Nephron (organoid): ENCODE data around the gene RALGPS1.

Experiments used
- H3K27ac Mint-ChIP-seq, 3 experiments: 2 replicates each; pipeline ENCODE4 v1.8.0; 2020; ENCODE audit warnings: mixed read lengths in 3 of 3, mild to moderate bottlenecking in 2 of 3, moderate library complexity in 1 of 3
- H3K27me3 Mint-ChIP-seq: 2 replicates; pipeline ENCODE4 v1.8.0; 2021; ENCODE audit warnings: low read depth, mild to moderate bottlenecking, moderate library complexity, mixed read lengths
- H3K36me3 Mint-ChIP-seq: 2 replicates; pipeline ENCODE4 v1.8.0; 2020; ENCODE audit warnings: low read depth, mixed read lengths
- H3K4me1 Mint-ChIP-seq: 2 replicates; pipeline ENCODE4 v1.8.0; 2020; ENCODE audit warnings: mixed read lengths
- H3K4me3 Mint-ChIP-seq, 3 experiments: 2 replicates each; pipeline ENCODE4 v1.8.0; 2020; ENCODE audit warnings: mild to moderate bottlenecking in 3 of 3, mixed read lengths in 3 of 3, moderate library complexity in 2 of 3
- H3K9me3 Mint-ChIP-seq: 2 replicates; pipeline ENCODE4 v1.8.0; 2020; ENCODE audit warnings: mixed read lengths
- CTCF ChIP-seq, 3 experiments: fragments of 200-600 bp; sonication (generic); IDR thresholded peaks; one replicate each; pipeline ENCODE4 v1.5.0; 2021; ENCODE audit warnings: antibody characterized with exemption in 3 of 3; ENCODE audit not compliant: unreplicated experiment in 3 of 3

The RALGPS1 gene

GRCh38 chr9:127196826-127197145, 282.2 kb downstream of the RALGPS1 start:
- peaks cover 3% of the 10 kb centered on the region for H3K27me3 Mint-ChIP-seq
- peaks cover 16% of the 10 kb centered on the region for H3K4me1 Mint-ChIP-seq
- no peak overlapping the region for H3K4me3 Mint-ChIP-seq
- H3K27ac Mint-ChIP-seq: no peak overlapping the region
- no peak for TF ChIP-seq CTCF (IDR thresholded peaks at IDR 0.05; ENCODE audit: unreplicated experiment in 3 of 3)
- no peaks in the 10 kb centered on the region for H3K36me3 Mint-ChIP-seq
- no peaks in the 10 kb centered on the region for H3K9me3 Mint-ChIP-seq

GRCh38 chr9:127197186-127197860, 282.7 kb downstream of the RALGPS1 start:
- no peak overlapping the region for H3K4me3 Mint-ChIP-seq
- peak overlapping the region; percentile 41 to 53 (median 52) for H3K27ac Mint-ChIP-seq
- peaks cover 19% of the 10 kb centered on the region for H3K4me1 Mint-ChIP-seq
- H3K36me3 Mint-ChIP-seq: no peaks in the 10 kb centered on the region
- no peak for TF ChIP-seq CTCF (IDR thresholded peaks at IDR 0.05; ENCODE audit: unreplicated experiment in 3 of 3)
- peaks cover 2% of the 10 kb centered on the region for H3K27me3 Mint-ChIP-seq
- no peaks in the 10 kb centered on the region for H3K9me3 Mint-ChIP-seq

GRCh38 chr9:127197861-127198430, 283.4 kb downstream of the RALGPS1 start:
- Mint-ChIP-seq H3K27ac (peak overlapping the region; percentile 41 to 53 (median 52)), H3K9me3 (no peaks in the 10 kb centered on the region), H3K27me3 (no peaks in the 10 kb centered on the region), H3K4me1 (peaks cover 23% of the 10 kb centered on the region), H3K4me3 (no peak overlapping the region), H3K36me3 (no peaks in the 10 kb centered on the region)
- no peak for TF ChIP-seq CTCF (IDR thresholded peaks at IDR 0.05; ENCODE audit: unreplicated experiment in 3 of 3)

- Mint-ChIP-seq H3K36me3 (no peaks in the 10 kb centered on the region), H3K4me3 (no peak overlapping the region), H3K27ac (no peak overlapping the region), H3K27me3 (no peaks in the 10 kb centered on the region), H3K4me1 (peaks cover 28% of the 10 kb centered on the region), H3K9me3 (no peaks in the 10 kb centered on the region)
- no peak for TF ChIP-seq CTCF (IDR thresholded peaks at IDR 0.05; ENCODE audit: unreplicated experiment in 3 of 3)
Observed at GRCh38 chr9:127198587-127198986, 284.0 kb downstream of the RALGPS1 start.

GRCh38 chr9:127199001-127199791, 284.6 kb downstream of the RALGPS1 start:
- Mint-ChIP-seq H3K4me1 (peaks cover 28% of the 10 kb centered on the region), H3K36me3 (no peaks in the 10 kb centered on the region), H3K27me3 (no peaks in the 10 kb centered on the region), H3K27ac (peak overlapping the region in 1 of 3 experiments; percentile 46), H3K4me3 (no peak overlapping the region), H3K9me3 (no peaks in the 10 kb centered on the region)
- TF ChIP-seq CTCF (IDR thresholded peaks at IDR 0.05; ENCODE audit: unreplicated experiment in 3 of 3): peak; percentile 86 to 96 (median 88)
